ENCODE measurements around the gene SPTB. TPM values are rescaled to one million over a fixed set of nuclear protein-coding genes. Genes with fewer than 3 reads are reported as not detected.

The SPTB gene
- total RNA-seq, 1 experiment from 2014 or later, result not detected

Other genes starting within 250 kb of the SPTB start
- 3.5 and 6.0 TPM in 2 replicates for gene PLEKHG3, start 175.5 kb downstream of the SPTB start, total RNA-seq (2014; rRNA removed)
- 52.8 and 55.4 TPM in 2 replicates for gene CHURC1, start 34.5 kb upstream of the SPTB start, total RNA-seq (2014; rRNA removed)
- not detected in 2 replicates for gene GPX2, start 62.8 kb upstream of the SPTB start, total RNA-seq (2014; rRNA removed)
- gene RAB15, start 92.4 kb upstream of the SPTB start, total RNA-seq (2014; rRNA removed), result 17.6 and 23.1 TPM in 2 replicates
- 13.9 and 17.4 TPM in 2 replicates for gene FNTB, start 107.0 kb upstream of the SPTB start, total RNA-seq (2014; rRNA removed)
- gene MAX, start 222.6 kb upstream of the SPTB start, total RNA-seq (2014; rRNA removed), result 44.8 and 45.9 TPM in 2 replicates

Measured in LHCN-M2 (cell line).